Epithelial cell of esophagus (primary cell): ENCODE measurements around the gene CUL7.

ENCODE experiments used
- DNase-seq: peaks from one replicate; pipeline ENCODE4 v3.0.0; 2010; ENCODE audit warnings: low read depth
- H3K4me3 ChIP-seq: 2 replicates; pipeline ENCODE4 v1.5.1; 2011; ENCODE audit warnings: mild to moderate bottlenecking, low read length, control low read depth
- TF ChIP-seq, protein P1 (sequence below): IDR thresholded peaks from 2 replicates; pipeline ENCODE4 v1.5.1; 2011; ENCODE audit warnings: low read depth, mild to moderate bottlenecking, low read length, control low read depth, inconsistent platforms; ENCODE audit not compliant: insufficient read depth; ENCODE audit errors: missing control alignments

The CUL7 gene

DNA sequence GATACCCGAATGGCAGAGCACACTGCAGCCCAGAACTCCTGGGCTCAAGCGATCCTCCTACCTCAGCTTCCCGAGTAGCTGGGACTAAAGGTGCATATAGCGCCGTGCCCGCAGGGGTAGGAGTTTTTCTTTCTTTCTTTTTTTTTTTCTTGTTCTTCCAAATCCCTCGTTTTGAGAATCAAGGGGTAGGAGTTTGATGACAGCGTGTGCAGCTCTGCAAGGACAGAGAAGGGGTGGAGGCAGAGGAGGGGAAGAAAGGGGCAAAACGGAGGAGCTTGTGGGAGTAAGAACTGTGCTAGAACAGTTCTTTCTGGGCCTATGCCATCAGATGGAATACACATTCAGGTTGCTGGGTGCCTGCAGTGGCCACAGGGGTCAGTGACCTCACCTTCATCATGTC, 16.9 kb downstream of the CUL7 start:
- no peak overlapping the region for H3K4me3 ChIP-seq
- no peak for DNase-seq
- TF ChIP-seq, protein P1, sequence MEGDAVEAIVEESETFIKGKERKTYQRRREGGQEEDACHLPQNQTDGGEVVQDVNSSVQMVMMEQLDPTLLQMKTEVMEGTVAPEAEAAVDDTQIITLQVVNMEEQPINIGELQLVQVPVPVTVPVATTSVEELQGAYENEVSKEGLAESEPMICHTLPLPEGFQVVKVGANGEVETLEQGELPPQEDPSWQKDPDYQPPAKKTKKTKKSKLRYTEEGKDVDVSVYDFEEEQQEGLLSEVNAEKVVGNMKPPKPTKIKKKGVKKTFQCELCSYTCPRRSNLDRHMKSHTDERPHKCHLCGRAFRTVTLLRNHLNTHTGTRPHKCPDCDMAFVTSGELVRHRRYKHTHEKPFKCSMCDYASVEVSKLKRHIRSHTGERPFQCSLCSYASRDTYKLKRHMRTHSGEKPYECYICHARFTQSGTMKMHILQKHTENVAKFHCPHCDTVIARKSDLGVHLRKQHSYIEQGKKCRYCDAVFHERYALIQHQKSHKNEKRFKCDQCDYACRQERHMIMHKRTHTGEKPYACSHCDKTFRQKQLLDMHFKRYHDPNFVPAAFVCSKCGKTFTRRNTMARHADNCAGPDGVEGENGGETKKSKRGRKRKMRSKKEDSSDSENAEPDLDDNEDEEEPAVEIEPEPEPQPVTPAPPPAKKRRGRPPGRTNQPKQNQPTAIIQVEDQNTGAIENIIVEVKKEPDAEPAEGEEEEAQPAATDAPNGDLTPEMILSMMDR = no peak

- H3K4me3 ChIP-seq = no peak overlapping the region
- no peak for DNase-seq
- TF ChIP-seq, protein P1 = no peak
These were observed 18.0 kb downstream of the CUL7 start for GRCh38 chr6:43035495-43036194.

- no peak for DNase-seq
- TF ChIP-seq, protein P1 = no peak
These were observed 19.5 kb downstream of the CUL7 start for GRCh38 chr6:43034190-43034525.

GRCh38 chr6:43033496-43034189, 20.0 kb downstream of the CUL7 start:
- TF ChIP-seq, protein P1 = no peak

More at GRCh38 chr6:43034190-43034525, 19.5 kb downstream of the CUL7 start:
- no peak overlapping the region for H3K4me3 ChIP-seq

GRCh38 chr6:43032326-43032725, 21.3 kb downstream of the CUL7 start:
- no peak for DNase-seq
- TF ChIP-seq, protein P1 = no peak
- no peak overlapping the region for H3K4me3 ChIP-seq

More at GRCh38 chr6:43033496-43034189, 20.0 kb downstream of the CUL7 start:
- H3K4me3 ChIP-seq = no peak overlapping the region
- no peak for DNase-seq

DNA sequence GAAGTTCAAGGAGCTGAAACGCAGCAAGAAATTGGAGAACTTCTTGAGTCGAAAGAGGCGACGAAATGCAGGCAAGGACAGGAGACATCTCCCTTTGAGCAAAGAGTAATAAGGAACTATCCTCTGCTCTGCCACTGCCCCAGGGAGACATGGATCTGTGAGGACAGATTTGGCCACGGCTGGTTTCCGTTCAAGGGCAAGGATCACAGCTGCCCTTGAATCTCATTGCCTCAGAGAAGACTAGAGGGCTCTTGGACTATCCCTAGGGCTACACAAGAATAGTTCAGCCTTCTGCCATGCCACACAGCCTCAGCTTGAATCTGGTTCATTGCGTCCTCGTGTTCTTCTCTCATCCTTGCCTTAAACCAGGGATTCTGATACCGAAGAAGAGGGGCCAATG, 24.5 kb downstream of the CUL7 start:
- DNase-seq = no peak
- TF ChIP-seq, protein P1 = no peak
- H3K4me3 ChIP-seq = no peak overlapping the region
